ENCODE data around the gene NLGN3. TPM values are rescaled to one million over a fixed set of nuclear protein-coding genes. Genes with fewer than 3 reads are reported as not detected.

The NLGN3 gene
- total RNA-seq, 4 donors from 2014 or later = 10.4 to 19.2 (median 10.8) TPM

- no peaks in the 10 kb centered on the region for H3K9me3 ChIP-seq
- no peak overlapping the region for H3K4me3 ChIP-seq
- H3K27me3 ChIP-seq = no peaks in the 10 kb centered on the region
- DNase-seq (ENCODE audit: low spot score in 2 of 2) = no peak
- H3K27ac ChIP-seq = no peak overlapping the region
- TF ChIP-seq EP300 (IDR thresholded peaks at IDR 0.05) = no peak
- H3K4me1 ChIP-seq = no peaks in the 10 kb centered on the region
- no peaks in the 10 kb centered on the region for H3K36me3 ChIP-seq
- 83 to 85% methylated on average over 4 to 10 of the region's 10 CpGs for WGBS, 2 donors
Measured at GRCh38 chrX:71215338-71215912, 70.8 kb downstream of the NLGN3 start.

DNA sequence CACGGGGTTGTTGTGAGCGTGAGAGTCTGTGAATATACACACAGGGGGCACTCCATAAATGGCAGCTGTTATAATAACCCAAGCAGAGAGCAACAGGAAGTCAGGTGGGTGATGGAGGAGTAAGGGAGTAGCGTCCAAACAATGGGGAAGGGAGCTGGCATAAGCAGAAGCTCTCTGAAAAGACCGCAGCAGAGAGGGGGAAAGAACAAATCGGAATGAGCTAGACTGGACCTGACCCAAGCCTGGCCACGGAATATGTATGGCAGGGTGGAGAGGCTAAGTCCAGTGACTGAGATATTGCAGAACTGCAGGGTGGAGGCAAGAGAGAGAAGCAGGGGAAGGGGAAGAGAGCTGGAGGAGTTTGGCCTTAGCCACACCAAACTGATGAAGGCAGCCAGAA is 71.8 kb downstream of the NLGN3 start:
- Histone ChIP-seq H3K9me3 (no peaks in the 10 kb centered on the region), H3K4me1 (no peaks in the 10 kb centered on the region), H3K27ac (no peak overlapping the region), H3K4me3 (no peak overlapping the region), H3K36me3 (no peaks in the 10 kb centered on the region), H3K27me3 (no peaks in the 10 kb centered on the region)
- no peak for DNase-seq (ENCODE audit: low spot score in 2 of 2)
- WGBS, 2 donors = 25 to 51% methylated on average over 6 of the region's 6 CpGs
- TF ChIP-seq EP300 (IDR thresholded peaks at IDR 0.05) (no peak), POLR2A (IDR thresholded peaks at IDR 0.05) (no peak), CTCF (IDR thresholded peaks at IDR 0.05) (no peak)

- no peak overlapping the region for H3K4me3 ChIP-seq
- H3K27ac ChIP-seq = no peak overlapping the region
- H3K4me1 ChIP-seq = no peaks in the 10 kb centered on the region
- no peaks in the 10 kb centered on the region for H3K36me3 ChIP-seq
- 86 to 90% methylated on average over 6 of the region's 6 CpGs for WGBS, 2 donors
- H3K9me3 ChIP-seq = no peaks in the 10 kb centered on the region
- no peak for TF ChIP-seq CTCF (IDR thresholded peaks at IDR 0.05)
- no peak for TF ChIP-seq EP300 (IDR thresholded peaks at IDR 0.05)
- TF ChIP-seq POLR2A (IDR thresholded peaks at IDR 0.05) = no peak
- DNase-seq (ENCODE audit: low spot score in 2 of 2) = no peak
- H3K27me3 ChIP-seq = no peaks in the 10 kb centered on the region
Measured at GRCh38 chrX:71217298-71217697, 72.7 kb downstream of the NLGN3 start.

Small RNA genes within 50 kb of the gene (small RNA-seq; reads per million reads assigned to genes)
- gene CXorf65 = not detected

Other genes with a start within 250 kb of the NLGN3 start
- not detected for gene TEX11, start 236.1 kb upstream of the NLGN3 start, total RNA-seq
- gene SLC7A3, start 213.7 kb upstream of the NLGN3 start, total RNA-seq = under 1 TPM in 1 of 4 donors, not detected in 3; 0.21 TPM
- gene SNX12, start 76.5 kb upstream of the NLGN3 start, total RNA-seq = 10 to 100 TPM; 41.6 to 52.2 (median 43.1) TPM
- 10 to 100 TPM; 18.9 to 35.4 (median 30.5) TPM for gene FOXO4, start 49.0 kb upstream of the NLGN3 start, total RNA-seq
- not detected for gene CXorf65, start 38.1 kb upstream of the NLGN3 start, total RNA-seq
- 10 to 100 TPM in 1 of 4 donors, 1 to 10 TPM in 3; 4.6 to 12.2 (median 5.5) TPM for gene IL2RG, start 33.3 kb upstream of the NLGN3 start, total RNA-seq
- gene MED12, start 26.2 kb upstream of the NLGN3 start, total RNA-seq = 10 to 100 TPM; 30.8 to 65.8 (median 48.3) TPM
- gene GJB1, start 78.4 kb downstream of the NLGN3 start, total RNA-seq = 10 to 100 TPM in 3 of 4 donors, 1 to 10 TPM in 1; 5.1 to 22.5 (median 16.3) TPM
- 10 to 100 TPM; 13.2 to 21.0 (median 17.4) TPM for gene ZMYM3, start 109.3 kb downstream of the NLGN3 start, total RNA-seq
- gene NONO, start 138.8 kb downstream of the NLGN3 start, total RNA-seq = 100 to 1,000 TPM; 180 to 247 (median 218) TPM
- gene ITGB1BP2, start 156.9 kb downstream of the NLGN3 start, total RNA-seq = 10 to 100 TPM in 2 of 4 donors, 1 to 10 TPM in 1, under 1 TPM in 1; 0.66 to 20.1 (median 6.2) TPM
- gene TAF1, start 221.5 kb downstream of the NLGN3 start, total RNA-seq = 10 to 100 TPM; 49.6 to 75.6 (median 69.9) TPM

All from tibial nerve (tissue), 4 donors.